GM10266 (cell line): Measurements from ENCODE around the gene TEX14.
"Not testable (repeated sequence)": the region's sequence is repeated elsewhere in the genome, so short reads cannot be mapped to it uniquely, and the experiment has no call there.

Source experiments
- DNase-seq: peaks from one replicate; pipeline ENCODE4 v3.0.0; 2012; ENCODE audit errors: extremely low spot score
- CTCF ChIP-seq: IDR thresholded peaks from 2 replicates; pipeline ENCODE4 v1.5.1; 2012; ENCODE audit warnings: mild to moderate bottlenecking, low read depth; ENCODE audit not compliant: control insufficient read depth, insufficient read depth; ENCODE audit errors: missing control alignments

The TEX14 gene

GRCh38 chr17:58702045-58702476, 10.2 kb upstream of the TEX14 start:
- no peak for TF ChIP-seq CTCF
- peak; percentile 25 for DNase-seq

- TF ChIP-seq CTCF = no peak
- DNase-seq = no peak
Measured at GRCh38 chr17:58699771-58700170, 7.9 kb upstream of the TEX14 start.

GRCh38 chr17:58694826-58695225, 3.0 kb upstream of the TEX14 start:
- no peak for TF ChIP-seq CTCF
- DNase-seq = no peak

- DNase-seq = no peak
- no peak for TF ChIP-seq CTCF
Measured at GRCh38 chr17:58694302-58694701, 2.5 kb upstream of the TEX14 start.

- DNase-seq = no peak
- no peak for TF ChIP-seq CTCF
Measured at GRCh38 chr17:58693751-58694150, 1.9 kb upstream of the TEX14 start.

- TF ChIP-seq CTCF = no peak
- no peak for DNase-seq
Measured at GRCh38 chr17:58693208-58693607, 1.4 kb upstream of the TEX14 start.

GRCh38 chr17:58692239-58693055, 602 bp upstream of the TEX14 start, which contains the start of gene RAD51C:
RAD51C (plus strand) TSS chr17:58692602; CDS start chr17:58692644, 42 bp downstream.
- no peak for TF ChIP-seq CTCF
- peak; percentile 83 for DNase-seq

GRCh38 chr17:58690033-58690432, 1.8 kb downstream of the TEX14 start:
- DNase-seq = not testable (repeated sequence)
